ENCODE data around the gene EMC1. TPM values are rescaled to one million over a fixed set of nuclear protein-coding genes. Genes with fewer than 3 reads are reported as not detected.

The EMC1 gene
- total RNA-seq, 1 experiment from 2014 or later, result 60.0 TPM

- no peaks in the 10 kb centered on the region for H3K27me3 Mint-ChIP-seq (ENCODE audit: low read depth)
- TF ChIP-seq CTCF (conservative IDR thresholded peaks at IDR 0.05), result no peak
- peaks cover 38 to 69% (median 54%) of the 10 kb centered on the region in 3 experiments; a peak in 6 of 7 replicates for H3K36me3 Mint-ChIP-seq (ENCODE audit: insufficient read depth in 1 of 3, low read depth in 3 of 3)
- no peak overlapping the region for H3K27ac Mint-ChIP-seq
- peaks cover 18 to 20% of the 10 kb centered on the region in 2 experiments for H3K4me1 Mint-ChIP-seq
- no CpG with 5 or more reads among the region's 4 CpGs for WGBS (ENCODE audit: extremely low coverage, insufficient read length, low lambda C conversion rate)
- no peak overlapping the region for H3K4me2 ChIP-seq (ENCODE audit: insufficient read depth, insufficient read length, low read length)
- H3K14ac ChIP-seq (ENCODE audit: insufficient read depth, low read length), result no peak overlapping the region
- no peak overlapping the region for H2BK5ac ChIP-seq (ENCODE audit: insufficient read length, low read length)
- no peak overlapping the region for H4K8ac ChIP-seq (replicated peaks; ENCODE audit: insufficient read length, low read depth, low read length)
- no peak overlapping the region for H3K27ac ChIP-seq (ENCODE audit: insufficient read length, low read depth, low read length)
- H3K23ac ChIP-seq (ENCODE audit: insufficient read length, low read depth, low read length), result no peak overlapping the region
- H2BK20ac ChIP-seq (ENCODE audit: low read depth, low read length, poor library complexity, severe bottlenecking), result no peak overlapping the region
- H2BK12ac ChIP-seq (ENCODE audit: insufficient read length, low read depth, low read length), result no peak overlapping the region
- H3K9ac ChIP-seq (ENCODE audit: extremely low read depth, insufficient read length, low read length), result no peak overlapping the region
- H3K4me1 ChIP-seq (ENCODE audit: insufficient read depth, low read length), result peaks cover 4% of the 10 kb centered on the region; the same call in 1 of the 2 replicates
- no peak overlapping the region for H3K56ac ChIP-seq (ENCODE audit: insufficient read length, low read depth, low read length)
- H2BK120ac ChIP-seq (ENCODE audit: low read depth, low read length, poor library complexity, severe bottlenecking), result no peak overlapping the region
- peaks cover 45% of the 10 kb centered on the region for H3K79me2 ChIP-seq (ENCODE audit: insufficient read depth, low read length)
- H4K91ac ChIP-seq (ENCODE audit: insufficient read length, low read depth, low read length), result no peak overlapping the region
- H3K79me1 ChIP-seq (ENCODE audit: insufficient read depth, low read depth, low read length, poor library complexity, severe bottlenecking), result peaks cover 8% of the 10 kb centered on the region
- H3K23me2 ChIP-seq (ENCODE audit: insufficient read length, low read depth, low read length, poor library complexity, severe bottlenecking), result peaks cover 7% of the 10 kb centered on the region
- H2BK15ac ChIP-seq (ENCODE audit: low read depth, low read length), result no peak overlapping the region
- no peak overlapping the region for H3T11ph ChIP-seq (ENCODE audit: low read length)
- DNase-seq, result no peak
- no peaks in the 10 kb centered on the region for H4K20me1 ChIP-seq (ENCODE audit: control insufficient read depth, insufficient read depth, insufficient read length)
- no peaks in the 10 kb centered on the region for H3K9me3 Mint-ChIP-seq
- H3K4ac ChIP-seq (ENCODE audit: low read depth, low read length), result no peak overlapping the region
- no peaks in the 10 kb centered on the region for H3K9me3 ChIP-seq (ENCODE audit: control insufficient read depth, low read depth, low read length)
- no peak overlapping the region for H4K5ac ChIP-seq (ENCODE audit: insufficient read length, low read depth, low read length)
- H2AFZ ChIP-seq (ENCODE audit: low read length), result no peak overlapping the region
- no peak overlapping the region for H3K18ac ChIP-seq (ENCODE audit: insufficient read length, low read depth, low read length)
- no peak overlapping the region for H3K4me3 Mint-ChIP-seq
- no peak overlapping the region for H2AK5ac ChIP-seq (ENCODE audit: insufficient read length, low read length)
- H3K27me3 ChIP-seq (ENCODE audit: insufficient read depth, low read length), result no peaks in the 10 kb centered on the region
Observed at GRCh38 chr1:19255288-19255687, 4.0 kb upstream of the EMC1 start.

All from H9 (cell line).